ENCODE data around the gene C1orf232.
A peak's percentile ranks its signal among the peaks of the same experiment; 100 is the strongest.

C1orf232 gene

DNA sequence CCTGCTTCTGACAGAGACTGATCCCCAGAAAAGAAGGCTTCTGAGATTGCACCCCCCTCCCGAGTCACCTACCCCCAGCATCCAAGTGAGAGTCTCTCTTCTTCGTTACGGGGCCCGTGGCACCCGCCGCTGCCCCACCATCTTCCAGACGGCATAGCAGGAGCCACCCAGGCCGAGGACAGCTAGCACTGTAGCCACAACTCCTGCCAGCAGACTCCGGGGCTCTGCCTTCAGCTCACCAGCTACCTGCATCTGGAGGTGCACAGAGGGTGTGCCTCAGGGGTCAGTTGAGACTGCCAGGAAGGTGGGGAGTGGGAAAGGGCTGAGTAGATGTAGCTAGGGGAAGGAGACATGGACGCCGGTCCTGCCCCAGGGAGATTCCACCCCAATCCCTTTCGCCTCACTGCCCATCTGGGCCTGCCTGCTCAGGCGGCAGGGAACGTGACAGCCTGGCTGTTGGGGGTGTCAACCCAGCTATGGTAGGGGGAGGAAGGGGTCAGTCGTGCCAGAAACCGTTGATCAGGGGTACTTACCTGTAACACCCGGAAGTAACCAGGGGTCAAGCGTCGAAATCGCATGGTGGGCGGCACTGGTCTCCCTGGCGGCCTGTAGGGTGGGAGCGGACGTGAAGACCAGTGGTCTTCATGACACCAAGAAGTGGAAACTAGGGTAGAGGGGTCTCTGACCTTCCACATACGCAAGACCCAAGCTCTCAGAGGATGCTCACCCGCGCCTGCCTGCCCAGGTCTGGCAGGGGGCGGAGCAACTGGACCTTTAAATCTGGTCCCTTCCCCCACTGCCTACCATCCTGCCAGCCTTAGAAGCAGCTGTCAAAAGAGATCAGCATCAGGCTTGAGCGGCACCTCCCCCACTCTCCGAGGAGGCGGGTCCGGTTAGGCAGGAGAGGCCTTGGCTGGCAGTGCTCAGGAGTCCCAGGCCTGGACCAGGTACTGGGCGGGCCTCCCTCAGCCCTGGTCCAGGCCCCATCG is 2.6 kb upstream of the C1orf232 start, which contains the start of gene ZNF593OS:
Gene ZNF593OS, minus strand, starts transcription at position 749 of the 989 bp plus-strand sequence. Its CDS starts 171 bp downstream, at position 578.
- DNase-seq (ENCODE audit: low spot score) (no peak), ATAC-seq (ENCODE audit: low read depth) (no peak)
- H3K4me1 ChIP-seq (ENCODE audit: insufficient read depth, poor library complexity, severe bottlenecking) = no peaks in the 10 kb centered on the region
- H3K36me3 ChIP-seq (ENCODE audit: low read depth) = no peaks in the 10 kb centered on the region
- TF ChIP-seq, protein P1, sequence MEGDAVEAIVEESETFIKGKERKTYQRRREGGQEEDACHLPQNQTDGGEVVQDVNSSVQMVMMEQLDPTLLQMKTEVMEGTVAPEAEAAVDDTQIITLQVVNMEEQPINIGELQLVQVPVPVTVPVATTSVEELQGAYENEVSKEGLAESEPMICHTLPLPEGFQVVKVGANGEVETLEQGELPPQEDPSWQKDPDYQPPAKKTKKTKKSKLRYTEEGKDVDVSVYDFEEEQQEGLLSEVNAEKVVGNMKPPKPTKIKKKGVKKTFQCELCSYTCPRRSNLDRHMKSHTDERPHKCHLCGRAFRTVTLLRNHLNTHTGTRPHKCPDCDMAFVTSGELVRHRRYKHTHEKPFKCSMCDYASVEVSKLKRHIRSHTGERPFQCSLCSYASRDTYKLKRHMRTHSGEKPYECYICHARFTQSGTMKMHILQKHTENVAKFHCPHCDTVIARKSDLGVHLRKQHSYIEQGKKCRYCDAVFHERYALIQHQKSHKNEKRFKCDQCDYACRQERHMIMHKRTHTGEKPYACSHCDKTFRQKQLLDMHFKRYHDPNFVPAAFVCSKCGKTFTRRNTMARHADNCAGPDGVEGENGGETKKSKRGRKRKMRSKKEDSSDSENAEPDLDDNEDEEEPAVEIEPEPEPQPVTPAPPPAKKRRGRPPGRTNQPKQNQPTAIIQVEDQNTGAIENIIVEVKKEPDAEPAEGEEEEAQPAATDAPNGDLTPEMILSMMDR (IDR thresholded peaks at IDR 0.05; ENCODE audit: poor library complexity, severe bottlenecking) = no peak
- peak within 1 kb of the TSS; percentile 72 for H3K4me3 ChIP-seq (ENCODE audit: severe bottlenecking)
- H3K27ac ChIP-seq (ENCODE audit: poor library complexity, severe bottlenecking) = no peak within 1 kb of the TSS
- H3K9me3 ChIP-seq (ENCODE audit: severe bottlenecking) = no peaks in the 10 kb centered on the region
- H3K27me3 ChIP-seq (ENCODE audit: insufficient read depth, poor library complexity, severe bottlenecking) = no peaks in the 10 kb centered on the region

DNA sequence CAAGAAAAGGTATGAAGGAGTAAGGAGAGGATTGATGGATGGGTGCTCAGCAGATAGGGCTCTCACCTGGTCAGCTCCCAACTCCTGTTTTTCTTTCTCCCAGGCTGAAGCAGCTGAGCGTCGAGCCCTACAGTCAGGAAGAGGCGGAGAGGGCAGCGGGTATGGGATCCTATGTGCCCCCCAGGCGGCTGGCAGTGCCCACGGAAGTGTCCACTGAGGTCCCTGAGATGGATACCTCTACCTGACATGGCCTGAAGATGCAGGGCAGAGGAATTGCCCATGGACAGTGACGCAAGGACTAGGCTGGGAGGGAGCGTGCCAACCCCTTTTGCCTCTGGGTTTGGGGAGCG is 1.7 kb upstream of the C1orf232 start:
- peak overlapping the region; percentile 72 for H3K4me3 ChIP-seq (ENCODE audit: severe bottlenecking)
- no peak for DNase-seq (ENCODE audit: low spot score)
- TF ChIP-seq, protein P1 (IDR thresholded peaks at IDR 0.05; ENCODE audit: poor library complexity, severe bottlenecking) = no peak

DNA sequence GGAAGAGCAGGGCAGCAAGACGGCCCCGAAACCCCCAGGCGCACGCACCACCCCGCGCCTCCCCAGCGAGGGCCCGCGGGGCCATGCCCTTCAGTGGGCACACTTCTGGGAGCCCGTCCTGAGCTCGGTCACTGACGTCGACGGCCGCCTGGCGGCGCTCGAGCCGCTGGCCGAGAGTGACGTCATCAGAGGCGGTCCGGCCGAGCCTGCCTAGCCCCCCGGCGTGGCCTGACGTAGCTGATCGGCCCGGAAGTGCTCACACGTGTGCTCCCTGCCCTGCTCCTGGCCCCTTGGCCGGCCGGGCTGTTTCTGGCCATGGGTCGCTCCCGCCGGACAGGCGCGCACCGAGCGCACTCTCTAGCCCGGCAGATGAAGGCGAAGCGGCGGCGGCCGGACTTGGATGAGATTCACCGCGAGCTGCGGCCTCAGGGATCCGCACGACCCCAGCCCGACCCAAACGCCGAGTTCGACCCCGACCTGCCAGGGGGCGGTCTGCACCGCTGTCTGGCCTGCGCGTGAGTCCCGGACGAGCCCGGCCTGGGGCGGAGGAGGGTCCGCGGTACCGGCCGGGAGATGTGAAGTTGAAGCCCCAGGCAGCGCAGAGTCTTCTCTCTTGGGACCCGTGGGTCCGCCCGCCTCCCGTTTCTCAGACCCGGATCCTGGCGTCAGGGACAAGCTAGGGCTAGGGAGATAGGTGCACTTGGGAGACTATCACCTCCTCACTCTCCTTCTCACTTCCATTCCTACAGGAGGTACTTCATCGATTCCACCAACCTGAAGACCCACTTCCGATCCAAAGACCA is 1.1 kb upstream of the C1orf232 start, which contains the start of gene ZNF593:
Gene ZNF593, plus strand, starts transcription at position 240 of the 803 bp plus-strand sequence. Its CDS starts 76 bp downstream, at position 316.
- peak within 1 kb of the TSS; percentile 72 for H3K4me3 ChIP-seq (ENCODE audit: severe bottlenecking)
- no peaks in the 10 kb centered on the region for H3K9me3 ChIP-seq (ENCODE audit: severe bottlenecking)
- H3K36me3 ChIP-seq (ENCODE audit: low read depth) = no peaks in the 10 kb centered on the region
- no peaks in the 10 kb centered on the region for H3K27me3 ChIP-seq (ENCODE audit: insufficient read depth, poor library complexity, severe bottlenecking)
- TF ChIP-seq, protein P1 (IDR thresholded peaks at IDR 0.05; ENCODE audit: poor library complexity, severe bottlenecking) = peak; percentile 95
- DNase-seq (ENCODE audit: low spot score) = peak; percentile 89
- ATAC-seq (ENCODE audit: low read depth) = peak; percentile 88
- peak within 1 kb of the TSS; percentile 8 for H3K27ac ChIP-seq (ENCODE audit: poor library complexity, severe bottlenecking)
- H3K4me1 ChIP-seq (ENCODE audit: insufficient read depth, poor library complexity, severe bottlenecking) = no peaks in the 10 kb centered on the region

More for the DNA sequence above, 1.7 kb upstream of the C1orf232 start:
- 0 out of 3 replicates have a peak, but pooled peaks have one; percentile 2 for ATAC-seq (ENCODE audit: low read depth)
- H3K27ac ChIP-seq (ENCODE audit: poor library complexity, severe bottlenecking) = peak overlapping the region; percentile 8
- no peaks in the 10 kb centered on the region for H3K9me3 ChIP-seq (ENCODE audit: severe bottlenecking)
- H3K36me3 ChIP-seq (ENCODE audit: low read depth) = no peaks in the 10 kb centered on the region
- no peaks in the 10 kb centered on the region for H3K27me3 ChIP-seq (ENCODE audit: insufficient read depth, poor library complexity, severe bottlenecking)
- no peaks in the 10 kb centered on the region for H3K4me1 ChIP-seq (ENCODE audit: insufficient read depth, poor library complexity, severe bottlenecking)

DNA sequence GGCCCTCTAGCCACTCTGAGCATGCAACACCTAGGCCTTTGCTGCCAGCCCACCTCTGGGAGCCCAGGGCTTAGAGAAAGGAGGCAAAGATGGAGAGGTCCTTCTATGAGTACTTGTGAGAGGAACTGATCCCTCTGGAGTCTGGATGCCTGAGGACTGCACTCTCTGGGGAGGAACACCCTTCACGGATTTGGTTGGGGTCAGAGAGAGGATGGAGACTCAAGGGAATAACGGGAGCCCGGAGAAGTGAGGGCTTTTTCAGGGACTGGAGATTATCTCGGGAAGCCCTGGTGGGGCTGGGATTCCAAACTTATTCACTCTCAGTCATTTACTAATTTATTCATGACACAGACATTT is 413 bp upstream of the C1orf232 start:
- ATAC-seq (ENCODE audit: low read depth) = no peak
- H3K9me3 ChIP-seq (ENCODE audit: severe bottlenecking) = no peaks in the 10 kb centered on the region
- TF ChIP-seq, protein P1 (IDR thresholded peaks at IDR 0.05; ENCODE audit: poor library complexity, severe bottlenecking) = no peak
- peak overlapping the region; percentile 72 for H3K4me3 ChIP-seq (ENCODE audit: severe bottlenecking)
- no peaks in the 10 kb centered on the region for H3K27me3 ChIP-seq (ENCODE audit: insufficient read depth, poor library complexity, severe bottlenecking)
- H3K4me1 ChIP-seq (ENCODE audit: insufficient read depth, poor library complexity, severe bottlenecking) = no peaks in the 10 kb centered on the region
- no peak for DNase-seq (ENCODE audit: low spot score)
- H3K36me3 ChIP-seq (ENCODE audit: low read depth) = no peaks in the 10 kb centered on the region
- H3K27ac ChIP-seq (ENCODE audit: poor library complexity, severe bottlenecking) = no peak overlapping the region
